Measurements from ENCODE around the gene NAPG.

DNA sequence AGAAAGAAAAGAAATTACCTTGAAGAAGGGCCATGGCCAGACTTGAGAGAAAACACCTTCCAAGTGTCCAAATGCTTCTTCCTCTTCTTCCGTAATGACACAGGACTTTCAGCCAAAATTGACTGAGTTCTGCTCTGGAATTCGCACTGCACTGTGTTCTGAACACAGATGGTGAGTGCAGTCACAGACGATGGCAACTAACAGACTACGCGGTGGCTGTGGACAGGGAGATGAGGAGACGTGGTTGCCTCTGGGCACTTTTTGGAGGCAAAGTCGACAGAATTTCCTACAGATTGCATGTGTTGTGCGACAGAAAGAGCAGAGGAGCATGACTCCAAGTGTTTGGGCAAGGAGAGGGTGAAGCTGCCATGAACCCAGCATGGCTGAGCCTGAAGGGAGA lies 4.3 kb upstream of the NAPG start:
- no peak for TF ChIP-seq POLR2A (IDR thresholded peaks at IDR 0.05)
- TF ChIP-seq, protein P1, sequence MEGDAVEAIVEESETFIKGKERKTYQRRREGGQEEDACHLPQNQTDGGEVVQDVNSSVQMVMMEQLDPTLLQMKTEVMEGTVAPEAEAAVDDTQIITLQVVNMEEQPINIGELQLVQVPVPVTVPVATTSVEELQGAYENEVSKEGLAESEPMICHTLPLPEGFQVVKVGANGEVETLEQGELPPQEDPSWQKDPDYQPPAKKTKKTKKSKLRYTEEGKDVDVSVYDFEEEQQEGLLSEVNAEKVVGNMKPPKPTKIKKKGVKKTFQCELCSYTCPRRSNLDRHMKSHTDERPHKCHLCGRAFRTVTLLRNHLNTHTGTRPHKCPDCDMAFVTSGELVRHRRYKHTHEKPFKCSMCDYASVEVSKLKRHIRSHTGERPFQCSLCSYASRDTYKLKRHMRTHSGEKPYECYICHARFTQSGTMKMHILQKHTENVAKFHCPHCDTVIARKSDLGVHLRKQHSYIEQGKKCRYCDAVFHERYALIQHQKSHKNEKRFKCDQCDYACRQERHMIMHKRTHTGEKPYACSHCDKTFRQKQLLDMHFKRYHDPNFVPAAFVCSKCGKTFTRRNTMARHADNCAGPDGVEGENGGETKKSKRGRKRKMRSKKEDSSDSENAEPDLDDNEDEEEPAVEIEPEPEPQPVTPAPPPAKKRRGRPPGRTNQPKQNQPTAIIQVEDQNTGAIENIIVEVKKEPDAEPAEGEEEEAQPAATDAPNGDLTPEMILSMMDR (IDR thresholded peaks at IDR 0.05): no peak
